Activated CD4-positive, alpha-beta T cell treated with anti-CD3 and anti-CD28 coated beads for 36 hours (primary cell): Measurements from ENCODE around the gene TRAF3IP3. TPM values are rescaled to one million over a fixed set of nuclear protein-coding genes. Genes with fewer than 3 reads are reported as not detected.

Source experiments
- ATAC-seq: fragments of 200-7000 bp; cut with Tn5 transposase; one replicate; pipeline ENCODE4 v1.10.0; 2021; ENCODE audit warnings: mild to moderate bottlenecking, moderate library complexity
- CTCF ChIA-PET: fragments of 350-600 bp; sonication (Branson Sonifier 250); formaldehyde crosslinking; loops from one replicate; lab custom pipeline; 2021; ENCODE audit warnings: antibody characterized with exemption; lab: Charles Lee
- POLR2A ChIA-PET: fragments of 350-600 bp; sonication (Branson Sonifier 250); formaldehyde crosslinking; loops from one replicate; lab custom pipeline; 2021; ENCODE audit warnings: antibody characterized with exemption, inconsistent platforms; lab: Charles Lee
- DNase-seq: peaks from one replicate; pipeline ENCODE4 v3.0.0-alpha.2; 2020
- H3K27ac Mint-ChIP-seq: one replicate; pipeline ENCODE4 v1.8.0; 2021; ENCODE audit warnings: mixed read lengths
- H3K27me3 Mint-ChIP-seq: one replicate; pipeline ENCODE4 v1.8.0; 2021; ENCODE audit warnings: mixed read lengths
- H3K36me3 Mint-ChIP-seq: one replicate; pipeline ENCODE4 v1.8.0; 2021; ENCODE audit warnings: low read depth, mixed read lengths
- H3K4me1 Mint-ChIP-seq: one replicate; pipeline ENCODE4 v1.8.0; 2021; ENCODE audit warnings: mixed read lengths
- H3K4me3 Mint-ChIP-seq: one replicate; pipeline ENCODE4 v1.8.0; 2021; ENCODE audit warnings: mild to moderate bottlenecking, moderate library complexity, mixed read lengths
- H3K9me3 Mint-ChIP-seq: one replicate; pipeline ENCODE4 v1.8.0; 2021; ENCODE audit warnings: low read depth, mixed read lengths
- intact Hi-C, 2 experiments: fragments of 100-400 bp; cut with DNase I in 1 of 2; cut with micrococcal nuclease in 1 of 2; formaldehyde crosslinking; loops; one replicate each; pipeline versions ENCODE4 v1.14.2 to v1.15.1; 2022 to 2024; cut with DNase I, micrococcal nuclease
- total RNA-seq, 2 experiments: library from RNA; stranded (reverse); gene quantifications; one replicate each; pipeline ENCODE4 v1.2.3, GENCODE V29; 2021

Gene TRAF3IP3
- total RNA-seq, 2 experiments from 2014 or later: 136 to 138 TPM

GRCh38 chr1:209767096-209767495 is 11.2 kb downstream of the TRAF3IP3 start:
- peaks cover 63% of the 10 kb centered on the region for H3K4me1 Mint-ChIP-seq
- ChIA-PET CTCF (interaction anchor here (3.5 to 5.7 kb wide), 4 partner anchors 11 to 61 kb away, joined by 11 to 75 read pairs (median 41); partner anchors contain the start of genes C1orf74, TRAF3IP3 and UTP25), POLR2A (interaction anchor here (0.6 to 3.2 kb wide), 2 partner anchors 10 to 15 kb away, joined by 3 to 23 read pairs; no protein-coding TSS in a partner anchor)
- H3K4me3 Mint-ChIP-seq: no peak overlapping the region
- DNase-seq: no peak
- H3K27ac Mint-ChIP-seq: no peak overlapping the region
- H3K27me3 Mint-ChIP-seq: no peaks in the 10 kb centered on the region
- intact Hi-C loops: loop anchor here in 1 of 2 experiments (5.0 kb wide), 1 partner anchor 565 kb away; no protein-coding TSS in a partner anchor
- H3K36me3 Mint-ChIP-seq: peaks cover 62% of the 10 kb centered on the region
- H3K9me3 Mint-ChIP-seq: peaks cover 2% of the 10 kb centered on the region
- ATAC-seq: peak; percentile 30

GRCh38 chr1:209767706-209768105 is 11.9 kb downstream of the TRAF3IP3 start:
- Mint-ChIP-seq H3K4me1 (peaks cover 56% of the 10 kb centered on the region), H3K9me3 (peaks cover 2% of the 10 kb centered on the region), H3K36me3 (peaks cover 56% of the 10 kb centered on the region), H3K27ac (no peak overlapping the region), H3K27me3 (no peaks in the 10 kb centered on the region), H3K4me3 (no peak overlapping the region)
- DNase-seq (no peak), ATAC-seq (no peak)
- CTCF ChIA-PET: interaction anchor here (1.2 to 5.7 kb wide), 7 partner anchors 7 to 60 kb away, joined by 6 to 75 read pairs (median 24); partner anchors contain the start of genes C1orf74, TRAF3IP3 and UTP25
- intact Hi-C loops: loop anchor here (1.0 to 5.0 kb wide), 4 partner anchors 11 to 565 kb away; partner anchors contain the start of gene TRAF3IP3 (in 2 of the 2)
- POLR2A ChIA-PET: interaction anchor here (0.7 to 3.2 kb wide), 8 partner anchors 9 to 137 kb away, joined by 3 to 28 read pairs (median 11); partner anchors contain the start of genes C1orf74 and TRAF3IP3

GRCh38 chr1:209768354-209768774 is 12.5 kb downstream of the TRAF3IP3 start:
- DNase-seq (peak; percentile 94), ATAC-seq (peak; percentile 81)
- Mint-ChIP-seq H3K36me3 (peaks cover 50% of the 10 kb centered on the region), H3K4me1 (peaks cover 51% of the 10 kb centered on the region), H3K27ac (no peak overlapping the region), H3K27me3 (no peaks in the 10 kb centered on the region), H3K4me3 (no peak overlapping the region), H3K9me3 (peaks cover 2% of the 10 kb centered on the region)
- ChIA-PET CTCF (interaction anchor here (0.6 to 5.7 kb wide), 11 partner anchors 8 to 62 kb away, joined by 3 to 75 read pairs (median 9); partner anchors contain the start of genes C1orf74, TRAF3IP3 and UTP25), POLR2A (interaction anchor here (0.8 to 3.2 kb wide), 7 partner anchors 10 to 79 kb away, joined by 3 to 28 read pairs (median 16); partner anchors contain the start of genes C1orf74 and TRAF3IP3)
- intact Hi-C loops: loop anchor here (1.0 to 5.0 kb wide), 4 partner anchors 12 to 564 kb away; partner anchors contain the start of gene TRAF3IP3 (in 2 of the 2)

GRCh38 chr1:209769171-209769904 is 13.5 kb downstream of the TRAF3IP3 start:
- peak; percentile 88 for DNase-seq
- H3K27ac Mint-ChIP-seq: no peak overlapping the region
- peaks cover 44% of the 10 kb centered on the region for H3K36me3 Mint-ChIP-seq
- intact Hi-C loops: loop anchor here (1.0 to 5.0 kb wide), 4 partner anchors 15 to 563 kb away; partner anchors contain the start of gene C1orf74 (in 2 of the 2)
- H3K9me3 Mint-ChIP-seq: no peaks in the 10 kb centered on the region
- CTCF ChIA-PET: interaction anchor here (0.6 to 5.7 kb wide), 12 partner anchors 9 to 203 kb away, joined by 3 to 75 read pairs (median 8); partner anchors contain the start of genes C1orf74, TRAF3IP3 and UTP25
- POLR2A ChIA-PET: interaction anchor here (0.6 to 3.2 kb wide), 7 partner anchors 11 to 631 kb away, joined by 3 to 28 read pairs (median 16); partner anchors contain the start of genes C1orf74 and TRAF3IP3
- H3K4me3 Mint-ChIP-seq: no peak overlapping the region
- H3K27me3 Mint-ChIP-seq: no peaks in the 10 kb centered on the region
- ATAC-seq: peak; percentile 67
- H3K4me1 Mint-ChIP-seq: peaks cover 48% of the 10 kb centered on the region

- H3K36me3 Mint-ChIP-seq: peaks cover 46% of the 10 kb centered on the region
- H3K27ac Mint-ChIP-seq: no peak overlapping the region
- intact Hi-C loops: loop anchor here (1.0 to 5.0 kb wide), 4 partner anchors 14 to 562 kb away; partner anchors contain the start of gene C1orf74 (in 2 of the 2)
- ChIA-PET POLR2A (interaction anchor here (0.6 to 3.2 kb wide), 5 partner anchors 14 to 630 kb away, joined by 3 to 28 read pairs (median 16); partner anchors contain the start of genes C1orf74 and TRAF3IP3), CTCF (interaction anchor here (0.7 to 5.7 kb wide), 10 partner anchors 10 to 203 kb away, joined by 3 to 75 read pairs (median 10); partner anchors contain the start of genes C1orf74, TRAF3IP3 and UTP25)
- no peaks in the 10 kb centered on the region for H3K27me3 Mint-ChIP-seq
- no peaks in the 10 kb centered on the region for H3K9me3 Mint-ChIP-seq
- DNase-seq: no peak
- H3K4me1 Mint-ChIP-seq: peaks cover 52% of the 10 kb centered on the region
- H3K4me3 Mint-ChIP-seq: no peak overlapping the region
- ATAC-seq: no peak
Observed at GRCh38 chr1:209769971-209770370, 14.1 kb downstream of the TRAF3IP3 start.

GRCh38 chr1:209770636-209771415 is 15.0 kb downstream of the TRAF3IP3 start:
- H3K36me3 Mint-ChIP-seq: peaks cover 48% of the 10 kb centered on the region
- no peaks in the 10 kb centered on the region for H3K27me3 Mint-ChIP-seq
- ChIA-PET CTCF (interaction anchor here (0.7 to 5.7 kb wide), 5 partner anchors 14 to 169 kb away, joined by 3 to 75 read pairs (median 24); partner anchors contain the start of gene TRAF3IP3), POLR2A (no interaction called here)
- intact Hi-C loops: no loop called here
- DNase-seq (no peak), ATAC-seq (no peak)
- no peak overlapping the region for H3K27ac Mint-ChIP-seq
- no peaks in the 10 kb centered on the region for H3K9me3 Mint-ChIP-seq
- peaks cover 51% of the 10 kb centered on the region for H3K4me1 Mint-ChIP-seq
- no peak overlapping the region for H3K4me3 Mint-ChIP-seq

GRCh38 chr1:209772126-209772525 is 16.3 kb downstream of the TRAF3IP3 start:
- DNase-seq: no peak
- ChIA-PET CTCF (interaction anchor here (0.7 to 2.7 kb wide), 6 partner anchors 15 to 189 kb away, joined by 3 to 13 read pairs (median 5); partner anchors contain the start of gene UTP25), POLR2A (interaction anchor here (1.2 kb wide), 1 partner anchor 16 kb away, joined by 4 read pairs; the partner anchor contains the start of gene TRAF3IP3)
- Mint-ChIP-seq H3K36me3 (peaks cover 46% of the 10 kb centered on the region), H3K4me1 (peaks cover 39% of the 10 kb centered on the region), H3K4me3 (no peak overlapping the region), H3K27ac (no peak overlapping the region), H3K9me3 (no peaks in the 10 kb centered on the region), H3K27me3 (no peaks in the 10 kb centered on the region)
- no peak for ATAC-seq
- intact Hi-C loops: no loop called here

- CTCF ChIA-PET: interaction anchor here (1.0 to 2.7 kb wide), 4 partner anchors 10 to 81 kb away, joined by 3 to 13 read pairs (median 4); partner anchors contain the start of gene C1orf74
- intact Hi-C loops: no loop called here
- Mint-ChIP-seq H3K4me3 (no peak overlapping the region), H3K4me1 (peaks cover 24% of the 10 kb centered on the region), H3K27ac (peak overlapping the region; percentile 81), H3K9me3 (no peaks in the 10 kb centered on the region), H3K27me3 (no peaks in the 10 kb centered on the region), H3K36me3 (peaks cover 48% of the 10 kb centered on the region)
- POLR2A ChIA-PET: interaction anchor here (1.4 kb wide), 1 partner anchor 18 kb away, joined by 7 read pairs; no protein-coding TSS in a partner anchor
- ATAC-seq: no peak
- DNase-seq: no peak
Observed at GRCh38 chr1:209774592-209774991, 18.7 kb downstream of the TRAF3IP3 start.

GRCh38 chr1:209775678-209776077 is 19.8 kb downstream of the TRAF3IP3 start:
- ChIA-PET POLR2A (no interaction called here), CTCF (interaction anchor here (0.9 to 1.0 kb wide), 3 partner anchors 21 to 82 kb away, joined by 3 to 6 read pairs (median 5); no protein-coding TSS in a partner anchor)
- Mint-ChIP-seq H3K27me3 (no peaks in the 10 kb centered on the region), H3K4me3 (no peak overlapping the region), H3K36me3 (peaks cover 55% of the 10 kb centered on the region), H3K4me1 (peaks cover 28% of the 10 kb centered on the region), H3K9me3 (no peaks in the 10 kb centered on the region), H3K27ac (peak overlapping the region; percentile 5)
- no peak for ATAC-seq
- no peak for DNase-seq
- intact Hi-C loops: no loop called here

- H3K36me3 Mint-ChIP-seq: peaks cover 68% of the 10 kb centered on the region
Observed at GRCh38 chr1:209777587-209777986, 21.7 kb downstream of the TRAF3IP3 start.

More at GRCh38 chr1:209777587-209777986, 21.7 kb downstream of the TRAF3IP3 start:
- H3K4me3 Mint-ChIP-seq: no peak overlapping the region
- ATAC-seq (no peak), DNase-seq (no peak)
- ChIA-PET CTCF (interaction anchor here (0.6 to 1.5 kb wide), 2 partner anchors 15 to 1372 kb away, joined by 3 to 4 read pairs; no protein-coding TSS in a partner anchor), POLR2A (no interaction called here)
- intact Hi-C loops: no loop called here
- peak overlapping the region; percentile 69 for H3K27ac Mint-ChIP-seq
- peaks cover 32% of the 10 kb centered on the region for H3K4me1 Mint-ChIP-seq
- no peaks in the 10 kb centered on the region for H3K27me3 Mint-ChIP-seq
- H3K9me3 Mint-ChIP-seq: no peaks in the 10 kb centered on the region
